GM12891 (cell line): Measurements from ENCODE around the gene TYROBP.

ENCODE experiments used
- PAX5 ChIP-seq: IDR thresholded peaks from 2 replicates; pipeline ENCODE4 v1.6.1; 2011; ENCODE audit warnings: low read length, moderate library complexity, mild to moderate bottlenecking; ENCODE audit not compliant: insufficient read depth, severe bottlenecking
- POLR2A ChIP-seq: IDR thresholded peaks from 2 replicates; pipeline ENCODE4 v1.6.1; 2011; ENCODE audit warnings: low read depth, low read length, control low read depth
- POLR2AphosphoS5 ChIP-seq: IDR thresholded peaks from 2 replicates; pipeline ENCODE4 v1.6.1; 2011; ENCODE audit warnings: low read depth, low read length, control low read depth
- POU2F2 ChIP-seq: IDR thresholded peaks from 2 replicates; pipeline ENCODE4 v1.6.1; 2011; ENCODE audit warnings: low read depth, mild to moderate bottlenecking, control low read depth, low read length, moderate library complexity
- SPI1 ChIP-seq: IDR thresholded peaks from 2 replicates; pipeline ENCODE4 v1.6.1; 2011; ENCODE audit warnings: low read depth, low read length, control low read depth
- TAF1 ChIP-seq: IDR thresholded peaks from 2 replicates; pipeline ENCODE4 v1.6.1; 2011; ENCODE audit warnings: low read depth, low read length, control low read depth

GRCh38 chr19:35901055-35901644, 6.9 kb downstream of the TYROBP start:
- TF ChIP-seq POLR2A, result no peak
- TF ChIP-seq POLR2AphosphoS5, result no peak
- TF ChIP-seq TAF1, result no peak
- TF ChIP-seq SPI1, result no peak
- no peak for TF ChIP-seq PAX5
- TF ChIP-seq POU2F2, result no peak
